ENCODE measurements around the gene CLPSL2.

Gene CLPSL2

GRCh38 chr6:35747877-35748276, 28.5 kb upstream of the CLPSL2 start:
- no peak for DNase-seq

- DNase-seq: no peak
Observed at GRCh38 chr6:35750557-35750956, 25.8 kb upstream of the CLPSL2 start.

GRCh38 chr6:35751594-35751993, 24.8 kb upstream of the CLPSL2 start:
- no peak for DNase-seq

DNA sequence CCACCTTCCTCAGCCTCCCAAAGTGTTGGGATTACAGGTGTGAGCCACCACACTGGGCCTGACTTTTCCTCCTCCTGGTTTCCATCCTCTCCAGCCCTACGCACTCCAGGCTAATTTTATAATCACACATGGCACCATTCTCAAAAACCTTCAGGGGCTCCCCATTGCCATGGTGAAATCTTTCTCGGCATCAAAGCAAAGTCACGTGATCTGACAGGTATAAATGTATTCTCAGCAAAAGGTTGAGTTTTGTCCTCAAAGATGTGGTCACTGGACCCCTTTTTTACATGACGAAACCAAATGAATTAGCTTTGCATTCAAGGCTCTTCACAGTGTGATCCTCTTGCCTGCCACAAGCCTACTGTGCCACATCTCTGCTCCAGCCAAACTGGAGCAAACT, 24.1 kb upstream of the CLPSL2 start:
- DNase-seq: no peak

GRCh38 chr6:35754452-35755277, 21.7 kb upstream of the CLPSL2 start:
- peak; percentile 56 for DNase-seq

GRCh38 chr6:35755278-35755924, 21.0 kb upstream of the CLPSL2 start:
- DNase-seq: peak; percentile 78

- peak; percentile 42 for DNase-seq
Observed at GRCh38 chr6:35757456-35758123, 18.8 kb upstream of the CLPSL2 start.

DNA sequence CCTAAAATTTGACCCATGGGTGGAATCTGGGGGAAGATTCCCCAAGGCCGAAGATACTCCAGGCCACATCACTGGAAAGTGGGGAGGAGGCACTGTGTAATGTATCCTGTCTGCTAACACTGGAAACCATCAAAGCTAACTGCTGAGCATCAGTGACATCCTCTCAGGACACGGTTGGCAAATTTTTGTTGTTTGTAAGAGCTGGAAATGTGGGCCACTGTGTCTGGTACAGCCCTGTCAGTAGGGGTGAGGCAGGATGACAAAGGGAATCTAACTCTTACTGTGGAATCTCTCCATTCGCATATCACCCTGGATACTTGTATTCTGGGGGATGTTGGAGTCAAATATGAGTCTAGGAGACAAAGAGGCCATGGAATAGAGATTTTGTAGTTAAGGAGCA, 17.0 kb upstream of the CLPSL2 start:
- no peak for DNase-seq

GRCh38 chr6:35765739-35766138, 10.7 kb upstream of the CLPSL2 start:
- DNase-seq: peak; percentile 32

- no peak for DNase-seq
Observed at GRCh38 chr6:35769211-35769610, 7.2 kb upstream of the CLPSL2 start.

DNA sequence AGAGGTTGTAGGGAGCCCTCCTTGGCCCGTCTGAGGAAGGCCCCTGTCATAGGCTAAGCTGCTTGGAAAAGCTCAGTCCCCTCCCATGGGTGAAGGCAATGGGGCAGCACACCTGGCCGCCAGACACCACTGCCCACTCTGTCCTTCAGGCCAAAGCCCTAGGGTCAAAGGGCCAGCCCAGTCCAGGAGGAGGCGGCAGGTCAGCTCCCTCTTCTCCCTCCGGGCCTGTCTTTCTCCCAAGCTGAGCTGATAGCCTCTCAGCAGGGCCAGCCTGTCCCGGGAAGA, 5.1 kb upstream of the CLPSL2 start:
- no peak for DNase-seq

DNA sequence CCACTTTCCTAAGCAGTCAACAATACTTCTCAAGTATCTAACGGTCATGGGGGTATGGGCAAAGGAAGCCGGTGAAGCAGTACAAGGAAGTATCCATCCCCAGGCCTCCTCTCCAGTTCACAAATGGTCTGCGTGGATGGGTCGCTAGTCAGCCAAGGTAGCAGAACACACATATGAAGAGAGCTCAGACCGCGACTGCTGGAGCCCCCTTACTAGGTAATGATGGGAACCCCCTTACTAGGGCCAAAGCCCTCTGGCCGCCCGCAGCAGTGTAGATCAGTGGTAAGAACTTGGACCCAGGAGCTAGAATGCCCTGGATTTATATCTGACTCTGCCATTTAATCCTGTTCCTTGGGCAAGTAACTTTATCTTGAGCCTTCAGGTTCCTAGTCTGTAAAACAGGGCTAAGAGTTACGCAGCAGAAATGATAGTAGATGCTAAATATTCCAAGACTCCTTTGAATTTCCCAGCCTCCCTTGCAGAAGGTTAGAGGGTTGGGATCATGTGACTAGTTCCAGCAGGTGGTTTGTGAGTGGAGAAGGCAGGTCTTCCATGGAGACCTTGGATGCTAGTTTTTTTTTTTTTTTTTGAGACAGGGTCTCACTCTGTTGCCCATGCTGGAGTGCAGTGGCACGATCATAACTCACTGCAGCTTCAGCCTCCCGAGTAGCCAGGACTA, 2.1 kb upstream of the CLPSL2 start:
- DNase-seq: no peak

- DNase-seq: no peak
Observed at GRCh38 chr6:35775031-35775430, 1.4 kb upstream of the CLPSL2 start.

DNA sequence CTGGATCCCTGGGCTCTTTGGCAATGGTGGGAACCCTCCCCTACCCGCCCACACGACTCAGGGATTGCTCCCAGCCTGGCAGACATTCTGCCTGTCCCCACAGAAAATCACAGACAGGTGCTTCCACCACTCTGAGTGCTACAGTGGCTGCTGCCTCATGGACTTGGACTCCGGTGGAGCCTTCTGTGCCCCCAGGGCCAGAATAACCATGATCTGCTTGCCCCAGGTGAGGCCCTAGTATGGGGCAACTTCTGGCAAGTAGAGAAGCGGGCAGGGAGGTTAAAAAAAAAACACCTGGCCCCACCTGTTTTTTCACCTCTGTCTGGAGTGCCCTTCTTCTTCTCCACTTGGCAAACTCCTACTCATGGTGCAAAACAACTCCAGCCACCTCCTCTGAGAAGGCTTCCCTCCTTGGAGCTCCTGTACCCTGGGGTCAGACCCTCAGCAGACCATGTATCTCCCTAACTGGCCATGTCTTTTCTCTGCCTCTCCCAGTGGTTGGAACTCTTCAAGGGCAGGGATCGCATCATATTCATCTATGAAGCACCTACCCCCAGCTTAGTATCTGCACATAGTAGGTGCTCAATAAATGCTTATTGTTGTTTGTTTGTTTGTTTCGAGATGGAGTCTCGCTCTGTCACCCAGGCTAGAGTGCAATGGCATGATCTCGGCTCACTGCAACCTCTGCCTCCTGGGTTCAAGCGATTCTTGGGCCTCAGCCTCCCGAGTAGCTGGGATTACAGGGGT, 1.1 kb downstream of the CLPSL2 start:
- DNase-seq: no peak

GRCh38 chr6:35778437-35778836, 2.0 kb downstream of the CLPSL2 start:
- DNase-seq: no peak

- no peak for DNase-seq
Observed at GRCh38 chr6:35780719-35781118, 4.3 kb downstream of the CLPSL2 start, which contains the start of gene CLPSL1. Gene CLPSL1 (plus strand): TSS chr6:35781019. CDS start chr6:35781111, 92 bp downstream.

DNA sequence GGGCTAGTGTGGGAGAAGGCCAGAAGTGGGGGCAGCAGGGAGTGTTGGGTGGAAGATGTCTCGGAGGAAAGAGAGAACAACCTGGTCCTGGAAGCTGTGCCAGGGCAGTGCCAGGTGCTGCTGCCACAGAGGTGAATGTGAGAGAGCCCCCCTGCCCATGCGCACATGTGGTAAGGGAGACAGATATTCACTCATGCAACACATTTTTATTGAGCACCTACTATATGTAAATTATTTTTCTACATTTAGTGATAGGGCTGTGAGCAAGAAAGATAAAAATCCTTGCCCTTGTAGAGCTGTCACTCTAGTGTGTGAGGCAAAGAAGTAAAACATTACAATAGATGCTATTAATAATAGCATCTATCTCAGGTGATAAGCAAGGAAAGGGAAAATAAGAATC, 4.9 kb downstream of the CLPSL2 start:
- no peak for DNase-seq

GRCh38 chr6:35782424-35782823, 6.0 kb downstream of the CLPSL2 start:
- DNase-seq: peak; percentile 88

DNA sequence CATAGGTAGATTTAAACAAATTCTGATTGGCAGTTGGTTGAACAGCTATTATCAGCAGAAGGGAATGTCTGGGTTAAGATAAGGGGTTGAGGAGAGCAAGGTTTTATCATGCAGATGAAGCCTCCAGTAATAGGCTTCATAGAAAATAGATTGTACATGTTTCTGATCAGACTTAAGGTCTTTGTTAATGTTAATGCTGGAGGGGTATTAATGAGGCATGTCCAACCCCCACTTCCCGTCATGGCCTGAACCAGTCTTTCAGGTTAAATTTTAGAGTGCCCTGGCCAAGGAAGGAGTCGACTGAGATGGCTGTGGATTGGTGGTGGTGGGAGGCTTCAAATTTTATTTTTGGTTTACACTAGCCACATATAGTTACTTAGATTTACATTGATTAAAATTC, 7.8 kb downstream of the CLPSL2 start:
- no peak for DNase-seq

DNA sequence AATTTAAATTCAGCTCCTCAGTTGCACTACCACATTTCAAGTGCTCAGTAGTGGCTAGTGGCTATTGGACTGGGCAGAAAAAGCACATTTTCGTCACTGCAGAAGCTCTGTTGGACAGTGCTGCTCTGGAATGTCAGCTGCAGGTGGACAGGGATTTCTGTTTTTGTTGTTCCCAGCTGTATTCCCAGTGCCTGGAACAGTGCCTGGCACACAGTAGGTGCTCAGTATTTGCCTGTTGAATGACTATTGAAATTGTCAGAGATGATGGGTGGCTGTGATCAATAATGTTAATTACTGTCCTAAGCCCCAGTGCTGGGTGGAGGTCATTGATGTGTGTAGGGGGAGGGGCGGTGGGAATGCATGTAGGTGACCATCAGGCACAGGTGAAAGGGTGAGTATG, 9.9 kb downstream of the CLPSL2 start:
- DNase-seq: no peak

DNA sequence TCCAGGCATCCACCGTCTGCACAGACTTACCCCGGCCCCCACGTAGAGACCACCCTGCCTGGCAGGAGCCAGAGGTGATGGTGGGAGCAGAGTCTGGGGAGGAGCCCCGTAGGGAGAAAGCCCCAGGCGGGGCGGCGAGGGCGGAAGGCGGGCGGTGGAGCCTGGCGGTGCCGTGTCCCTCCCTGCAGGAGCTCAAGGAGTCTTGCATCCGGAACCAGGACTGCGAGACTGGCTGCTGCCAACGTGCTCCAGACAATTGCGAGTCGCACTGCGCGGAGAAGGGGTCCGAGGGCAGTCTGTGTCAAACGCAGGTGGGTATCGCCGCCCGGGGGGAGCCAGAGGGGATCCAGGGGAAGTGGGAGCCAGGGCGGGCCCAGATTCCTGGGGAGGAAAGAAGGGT, 10.4 kb downstream of the CLPSL2 start:
- DNase-seq: peak; percentile 43

GRCh38 chr6:35787266-35788218, 11.1 kb downstream of the CLPSL2 start:
- DNase-seq: no peak

Measured in NCI-H69 (cell line).